Stimulated activated CD4-positive, alpha-beta T cell treated with anti-CD3 and anti-CD28 coated beads, Interleukin-4, amount 100 ng/mL, for 4 hours (primary cell): ENCODE data around the gene FSTL5.

Experiments
- DNase-seq, 2 experiments: peaks; one replicate each; pipeline ENCODE4 v3.0.0-alpha.2; 2020

The FSTL5 gene

GRCh38 chr4:161936625-161937550, 226.9 kb downstream of the FSTL5 start:
- no peak for DNase-seq

DNA sequence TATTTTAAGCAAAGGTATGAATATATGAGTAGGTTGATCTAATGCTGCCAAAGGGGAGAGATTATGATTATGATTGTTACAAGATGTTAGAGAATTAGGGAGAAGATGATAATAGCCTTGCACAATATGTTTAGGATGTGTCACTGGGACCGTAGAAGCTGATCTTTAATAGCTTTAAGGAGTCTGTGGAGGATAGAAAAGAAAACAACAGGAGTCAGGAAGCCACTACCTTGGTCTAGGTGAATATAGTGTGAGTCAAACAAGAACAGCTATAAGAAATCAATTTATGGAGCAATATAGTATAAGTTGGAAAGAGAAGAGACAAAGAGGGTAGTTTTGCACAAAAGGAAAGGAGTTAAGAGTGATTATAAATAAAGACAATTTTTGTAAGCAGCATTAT, 232.7 kb downstream of the FSTL5 start:
- DNase-seq, result no peak

DNA sequence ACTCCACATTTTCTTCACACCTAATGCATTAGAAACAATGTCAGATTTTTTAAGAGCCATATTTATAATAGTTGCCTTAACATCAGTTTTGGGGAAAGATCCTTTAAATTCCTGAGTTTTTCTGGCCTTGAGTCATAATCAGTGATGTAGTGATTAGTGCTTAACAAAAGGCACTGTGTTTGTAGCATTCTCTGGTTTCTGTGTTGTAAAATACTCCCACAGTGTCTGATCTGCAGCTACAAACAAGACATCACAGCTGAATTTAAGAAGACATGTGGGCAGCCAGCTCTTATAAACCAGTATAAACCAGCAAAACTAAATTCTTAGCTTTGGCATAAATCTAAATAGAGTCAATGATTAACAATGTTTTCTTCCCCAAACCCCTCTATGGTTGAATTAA, 233.8 kb downstream of the FSTL5 start:
- no peak for DNase-seq

- DNase-seq, result no peak
Observed at GRCh38 chr4:161926033-161926828, 237.6 kb downstream of the FSTL5 start.

GRCh38 chr4:161920304-161921052, 243.3 kb downstream of the FSTL5 start:
- no peak for DNase-seq

DNA sequence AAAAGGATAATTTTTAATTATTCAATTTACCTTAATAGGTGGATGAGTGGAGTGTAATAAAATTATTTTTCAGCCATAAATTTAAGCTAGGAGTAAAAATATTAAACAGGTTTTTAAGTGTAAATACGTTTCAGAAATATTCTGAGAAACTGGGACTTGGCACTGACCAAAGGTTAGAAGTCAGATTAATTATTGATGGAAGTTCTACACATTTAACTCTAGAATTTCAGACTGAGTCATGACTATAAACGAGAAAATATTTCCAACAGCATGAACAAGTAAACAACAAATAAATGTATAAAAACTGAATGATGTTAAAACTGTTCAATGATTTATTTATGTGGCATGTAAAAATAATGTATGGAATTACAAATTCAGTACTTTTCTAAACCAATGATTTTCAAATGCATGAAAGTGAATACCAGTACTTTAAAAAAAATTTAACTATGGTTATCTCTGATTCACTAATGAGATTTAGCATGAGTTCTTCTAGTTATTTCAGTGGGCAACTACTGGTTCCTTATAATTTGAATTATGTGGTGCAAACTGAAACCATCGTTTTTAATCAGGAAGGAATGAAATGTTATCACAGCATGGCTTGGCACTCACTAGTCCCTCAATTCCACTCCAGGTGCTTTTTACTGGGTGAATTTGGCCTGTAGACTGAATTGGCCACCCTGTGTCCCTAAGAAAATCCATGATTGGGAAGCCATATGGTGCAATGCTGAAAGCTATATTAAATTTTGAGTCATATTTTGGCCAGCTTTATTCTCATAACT, 244.2 kb downstream of the FSTL5 start:
- DNase-seq, result no peak

DNA sequence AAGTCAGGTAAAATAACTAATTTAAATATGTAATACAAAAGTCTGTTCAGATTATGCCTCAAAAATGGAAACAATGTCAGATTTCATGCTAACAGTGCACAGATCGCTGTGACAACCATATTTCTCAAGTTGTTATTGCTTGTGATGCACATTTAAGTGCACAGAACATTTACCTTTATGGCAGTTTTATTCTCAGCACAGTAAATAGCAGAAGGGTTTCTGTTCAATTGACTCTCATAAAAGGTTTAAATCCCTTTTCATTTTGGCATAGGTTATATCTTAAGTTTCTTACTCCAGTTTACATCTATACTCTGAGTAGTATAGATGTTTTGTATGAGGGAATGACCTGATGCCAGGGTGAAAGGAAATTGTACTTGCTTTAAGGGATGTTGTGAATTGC, 247.8 kb downstream of the FSTL5 start:
- DNase-seq, result no peak

- no peak for DNase-seq
Observed at GRCh38 chr4:161907590-161907955, 256.2 kb downstream of the FSTL5 start.

DNA sequence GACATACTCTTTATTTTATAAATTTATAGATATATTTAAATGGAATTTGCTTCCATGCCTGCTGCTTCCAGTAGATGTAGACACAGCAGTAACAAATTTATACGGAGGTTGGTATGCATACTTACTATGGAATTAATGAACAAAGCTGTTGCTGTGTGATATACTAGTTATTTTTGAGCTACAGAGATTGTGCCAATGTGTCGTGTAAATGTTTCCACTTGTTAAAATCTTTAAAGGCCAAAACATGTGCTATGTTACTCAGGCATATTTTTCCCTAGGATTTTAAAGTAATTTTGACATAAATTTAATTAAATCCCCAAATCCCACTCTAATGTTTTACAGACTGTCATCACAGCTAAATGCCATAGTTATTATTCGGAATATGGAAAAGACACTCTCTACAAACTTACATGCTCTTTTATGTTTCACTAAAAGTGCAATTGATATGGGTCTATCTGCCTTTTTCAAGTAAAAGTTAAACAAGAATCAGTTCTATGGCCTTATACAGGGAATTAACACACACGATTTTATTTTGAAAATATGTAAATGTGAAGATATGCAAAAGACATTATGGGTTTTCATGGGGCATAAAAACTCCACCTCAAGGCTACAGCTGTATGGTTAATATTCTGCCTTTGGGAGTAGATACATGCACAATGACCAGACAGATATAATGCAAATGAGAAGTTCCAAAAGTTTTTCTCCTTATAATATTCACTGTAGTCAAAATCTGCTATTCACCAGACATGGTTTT, 256.8 kb downstream of the FSTL5 start:
- no peak for DNase-seq

DNA sequence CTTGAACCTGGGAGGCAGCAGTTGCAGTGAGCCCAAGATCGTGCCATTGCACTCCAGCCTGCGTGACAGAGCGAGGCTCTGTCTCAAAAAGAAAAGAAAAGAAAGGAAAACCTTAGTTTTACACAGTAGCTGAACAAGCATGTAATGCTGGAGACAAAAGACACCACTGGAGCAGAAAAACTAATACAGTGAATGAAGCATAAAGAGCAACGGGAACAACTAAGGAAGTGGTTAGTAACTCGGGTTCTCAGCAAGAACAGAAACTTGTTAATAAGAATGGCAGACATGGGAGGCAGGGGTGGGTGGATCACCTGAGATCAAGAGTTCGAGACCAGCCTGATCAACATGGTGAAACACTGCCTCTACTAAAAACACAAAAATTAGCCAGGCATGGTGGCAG, 263.7 kb downstream of the FSTL5 start:
- DNase-seq, result no peak

DNA sequence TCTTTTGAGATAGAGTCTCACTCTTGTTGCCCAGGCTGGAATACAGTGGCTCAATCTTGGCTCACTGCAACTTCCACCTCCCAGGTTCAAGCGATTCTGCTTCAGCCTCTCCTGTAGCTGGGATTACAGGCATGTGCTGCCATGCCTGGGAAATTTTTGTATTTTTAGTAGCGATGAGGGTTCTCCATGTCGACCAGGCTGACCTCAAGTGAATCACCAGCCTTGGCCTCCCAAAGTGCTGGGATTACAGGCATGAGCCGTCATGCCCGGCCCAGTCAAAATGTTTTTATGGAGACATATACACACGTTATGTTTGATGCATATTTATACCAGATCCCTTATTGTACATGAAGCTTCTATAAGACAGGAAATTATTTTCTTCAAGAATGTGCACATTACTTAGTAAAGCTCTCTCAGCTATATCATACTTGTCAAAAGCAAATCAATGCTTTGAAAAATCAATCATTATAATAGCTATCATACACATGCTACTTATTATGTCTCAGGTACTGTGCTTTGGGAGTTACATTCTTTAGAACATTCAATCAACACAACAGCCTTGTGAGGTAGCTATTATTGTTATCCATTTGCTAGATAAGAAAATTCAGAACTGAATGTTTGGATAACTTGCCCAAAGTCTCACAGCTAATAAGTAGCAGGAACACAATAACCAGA, 269.2 kb downstream of the FSTL5 start:
- DNase-seq, result no peak

DNA sequence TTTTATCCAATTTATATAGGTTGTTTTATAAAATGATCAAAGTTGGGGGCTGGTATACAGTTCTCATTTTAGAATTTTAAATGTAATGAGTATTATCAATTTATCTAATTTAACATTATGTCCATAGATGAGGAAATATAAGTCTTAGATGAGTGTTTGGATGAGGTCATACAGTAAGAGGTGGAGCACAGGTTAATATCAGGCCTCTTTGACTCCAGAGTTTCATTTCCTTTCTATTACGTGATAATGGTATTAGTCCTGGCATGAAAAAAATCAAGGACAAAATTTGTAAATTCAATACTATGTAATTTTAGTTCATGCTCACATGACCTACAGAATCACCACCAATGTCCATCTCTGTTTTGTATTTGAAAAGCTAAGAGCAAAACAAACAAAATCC, 269.8 kb downstream of the FSTL5 start:
- DNase-seq, result no peak

- DNase-seq, result no peak
Observed at GRCh38 chr4:161893566-161893965, 270.2 kb downstream of the FSTL5 start.

GRCh38 chr4:161892951-161893350, 270.8 kb downstream of the FSTL5 start:
- DNase-seq, result no peak

DNA sequence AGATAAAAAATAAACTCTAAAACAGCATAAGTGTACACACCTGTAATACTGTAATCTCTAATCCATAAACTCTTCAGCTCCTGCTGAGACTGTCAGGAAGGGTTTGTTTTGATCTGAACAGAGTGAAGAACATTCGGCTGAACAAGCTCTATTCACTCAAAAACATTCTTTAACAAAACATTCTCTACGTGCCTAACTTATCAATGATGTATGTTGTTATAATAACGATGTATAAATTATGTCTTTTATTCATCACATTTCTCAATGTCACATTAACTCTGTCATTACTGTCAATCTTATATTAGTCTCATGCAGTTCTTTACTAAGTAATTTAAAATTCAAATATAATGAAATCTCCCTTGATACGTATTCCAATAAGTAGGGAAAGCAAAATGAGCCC, 280.6 kb downstream of the FSTL5 start:
- DNase-seq, result no peak

- no peak for DNase-seq
Observed at GRCh38 chr4:161881370-161881769, 282.4 kb downstream of the FSTL5 start.

DNA sequence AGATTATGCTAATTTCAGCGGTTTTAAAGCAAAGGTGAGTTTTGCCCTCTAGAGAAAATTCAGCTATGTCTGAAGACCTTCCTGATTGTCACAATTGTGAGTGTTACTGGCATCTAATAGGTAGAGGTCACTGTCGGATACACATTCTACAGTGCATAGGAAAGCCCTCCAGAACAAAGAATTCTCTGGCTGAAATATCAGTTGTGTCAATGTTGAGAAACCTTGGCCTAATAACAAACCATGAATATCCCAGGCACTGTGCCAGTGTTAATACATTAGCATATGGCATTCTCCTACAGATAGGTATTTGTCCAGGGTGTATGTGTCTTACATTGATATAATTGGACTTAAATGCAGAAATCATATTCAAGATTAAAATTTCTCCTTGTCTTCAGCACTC, 294.3 kb downstream of the FSTL5 start:
- DNase-seq, result no peak

DNA sequence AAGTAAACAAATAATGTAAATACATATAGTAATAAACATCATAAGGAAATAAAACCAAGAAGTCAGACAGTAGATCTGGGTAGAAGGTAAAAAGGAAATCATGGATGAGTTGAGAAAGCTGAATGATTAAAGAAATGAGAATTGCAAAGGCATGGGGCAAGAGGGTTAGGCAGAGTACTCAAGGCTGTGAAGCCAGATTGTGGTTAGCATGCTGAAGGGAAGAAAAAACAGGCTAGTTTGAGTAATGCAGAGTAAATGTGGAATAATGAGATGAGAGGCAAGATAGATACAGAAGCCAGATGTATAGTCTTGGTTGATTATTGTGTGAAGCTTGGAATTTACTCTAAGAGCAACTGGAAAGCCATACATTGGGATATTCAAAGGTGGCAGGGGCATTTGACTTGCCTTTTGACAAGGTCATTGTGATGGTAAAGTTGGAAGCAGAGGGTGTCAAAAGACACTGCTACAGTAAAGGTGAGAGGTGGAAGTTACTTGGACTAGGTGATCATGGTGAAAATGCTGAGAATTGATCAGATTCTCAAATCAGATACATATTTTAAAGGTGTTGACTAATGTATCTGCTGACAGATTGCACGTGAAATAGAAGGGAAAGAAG, 307.0 kb downstream of the FSTL5 start:
- DNase-seq, result no peak

DNA sequence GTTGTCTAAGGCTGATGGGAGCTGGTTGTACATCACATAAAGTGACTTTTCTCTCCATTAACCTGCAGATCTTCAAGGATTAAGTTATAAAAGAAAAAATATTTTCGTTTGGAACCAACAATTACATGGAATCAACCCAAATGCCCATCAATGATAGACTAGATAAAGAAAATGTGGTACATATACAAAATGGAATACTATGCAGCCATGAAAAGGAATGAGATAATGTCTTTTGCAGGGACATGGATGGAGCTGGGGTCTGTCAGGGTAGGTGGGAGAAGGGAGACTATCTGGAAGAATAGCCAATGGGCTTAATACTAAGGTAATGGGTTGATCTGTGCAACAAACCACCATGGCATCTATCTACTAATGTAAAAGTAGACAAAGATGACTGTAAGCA, 313.2 kb downstream of the FSTL5 start:
- no peak for DNase-seq

- DNase-seq, result no peak
Observed at GRCh38 chr4:161841759-161842158, 322.0 kb downstream of the FSTL5 start.

DNA sequence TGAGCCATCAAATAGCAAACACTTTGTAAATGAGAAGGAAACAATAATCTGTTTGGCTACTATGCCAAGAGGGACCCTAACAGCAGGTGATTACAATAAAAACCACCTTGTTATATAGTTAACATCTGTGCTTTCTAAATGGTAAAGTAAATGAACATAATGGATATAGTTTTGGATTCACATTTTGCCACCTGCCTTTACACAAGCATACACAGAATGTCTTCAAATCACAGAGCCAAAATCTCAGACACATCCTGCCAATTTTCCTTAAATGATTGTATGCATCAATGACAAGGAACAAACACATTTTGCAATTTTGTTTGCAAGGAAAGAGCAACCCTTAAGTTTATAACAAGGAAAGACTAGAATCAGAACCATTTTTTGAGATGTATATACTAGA, 334.2 kb downstream of the FSTL5 start:
- no peak for DNase-seq
